ENCODE measurements around the gene DOCK9.

- no peak for TF ChIP-seq CTCF (IDR thresholded peaks at IDR 0.05)
- TF ChIP-seq POLR2AphosphoS5 (IDR thresholded peaks at IDR 0.05) = no peak
Measured at GRCh38 chr13:98778749-98779148, 199.1 kb downstream of the DOCK9 start.

All from prostate gland (tissue), 2 donors.